GM18873 (cell line): ENCODE data around the gene TLNRD1.
A peak's percentile ranks its signal among the peaks of the same experiment; 100 is the strongest.

Experiments used
- ATAC-seq: cut with Tn5 transposase; IDR thresholded peaks from one replicate; pipeline ENCODE4 v1.9.1; 2021; ENCODE audit warnings: mild to moderate bottlenecking, moderate library complexity, moderate number of reproducible peaks; ENCODE audit not compliant: unreplicated experiment, low FRiP score

The TLNRD1 gene

DNA sequence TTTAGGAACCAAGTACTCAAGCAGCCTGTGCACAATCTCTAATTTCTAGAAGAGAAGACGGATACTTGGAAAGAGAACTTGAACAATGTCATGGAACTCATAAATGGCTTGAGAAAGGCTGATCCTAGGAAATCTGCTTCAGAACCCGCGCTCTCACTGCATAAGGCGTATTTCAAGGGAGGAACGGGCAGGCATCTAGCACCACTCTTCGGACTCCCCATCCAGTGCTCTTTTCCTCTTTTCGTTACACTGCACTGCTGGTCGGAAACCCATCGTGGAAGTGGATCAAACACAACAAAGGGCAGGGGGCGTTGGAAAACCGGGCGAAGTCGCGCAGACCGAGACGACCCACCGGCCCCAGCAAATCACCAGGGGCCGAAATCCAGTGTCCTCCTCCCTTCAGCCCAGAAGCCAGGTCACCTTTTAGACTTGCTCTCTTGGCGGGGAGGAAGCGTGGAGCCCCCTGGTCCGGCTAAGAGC lies 539 bp upstream of the TLNRD1 start:
- no peak for ATAC-seq

DNA sequence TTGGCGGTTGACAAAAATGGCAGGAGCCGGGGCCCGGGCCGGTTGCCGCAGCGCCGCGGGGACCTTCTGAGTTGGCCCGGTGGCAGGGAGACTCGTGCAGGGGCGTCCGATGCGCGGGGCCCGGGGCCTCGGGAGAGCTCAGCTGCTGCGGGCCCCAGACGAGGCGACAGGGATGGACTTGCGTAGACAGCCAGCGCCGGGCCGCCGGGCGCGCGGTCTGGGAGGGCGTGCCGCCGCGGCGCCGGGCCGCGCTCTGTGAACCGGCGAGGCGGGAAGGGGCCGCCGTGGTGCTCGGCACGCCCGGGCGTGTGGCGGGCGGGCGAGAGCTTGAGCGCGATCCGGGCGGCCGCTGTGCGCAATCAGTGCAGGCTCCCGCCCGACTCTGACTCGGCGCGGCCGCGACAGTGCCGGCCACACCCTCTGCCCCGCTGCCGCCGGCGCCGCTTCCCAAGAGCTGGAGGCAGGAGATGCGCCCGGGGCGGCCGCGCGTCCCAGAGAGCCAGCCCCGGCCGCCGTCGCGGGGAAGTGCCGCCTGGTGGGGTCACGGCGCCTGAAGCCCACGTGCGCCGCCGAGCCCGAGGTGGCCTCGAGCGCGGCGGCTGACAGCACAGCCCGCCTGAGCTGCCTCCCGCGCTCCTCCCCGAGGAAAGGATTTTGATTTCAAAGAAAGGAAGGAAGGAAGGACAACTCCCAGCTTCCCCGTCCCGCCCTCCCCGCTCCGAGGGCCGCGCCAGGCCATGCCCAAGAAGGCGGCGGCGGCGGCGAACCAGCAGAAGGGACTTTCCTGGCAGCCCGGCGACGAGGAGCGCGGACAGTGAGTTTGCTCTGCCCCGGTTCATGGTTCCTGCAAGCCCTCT lies 657 bp downstream of the TLNRD1 start:
- peak; percentile 25 for ATAC-seq

DNA sequence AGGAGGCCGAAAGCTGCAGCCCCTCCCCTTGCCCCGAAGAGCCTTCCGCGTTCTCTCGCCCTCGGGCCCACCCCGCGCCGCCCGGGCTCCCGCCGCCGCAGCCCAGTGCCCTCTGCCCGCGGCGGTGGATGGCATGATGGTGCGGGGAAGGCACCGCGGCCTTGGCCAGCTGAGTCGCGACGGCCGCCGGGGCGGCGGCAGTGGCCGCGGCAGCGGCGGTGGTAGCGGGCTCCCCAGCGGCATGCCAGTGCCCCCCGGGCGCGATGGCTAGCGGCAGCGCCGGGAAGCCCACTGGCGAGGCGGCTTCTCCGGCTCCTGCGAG lies 1.2 kb downstream of the TLNRD1 start:
- ATAC-seq: no peak

DNA sequence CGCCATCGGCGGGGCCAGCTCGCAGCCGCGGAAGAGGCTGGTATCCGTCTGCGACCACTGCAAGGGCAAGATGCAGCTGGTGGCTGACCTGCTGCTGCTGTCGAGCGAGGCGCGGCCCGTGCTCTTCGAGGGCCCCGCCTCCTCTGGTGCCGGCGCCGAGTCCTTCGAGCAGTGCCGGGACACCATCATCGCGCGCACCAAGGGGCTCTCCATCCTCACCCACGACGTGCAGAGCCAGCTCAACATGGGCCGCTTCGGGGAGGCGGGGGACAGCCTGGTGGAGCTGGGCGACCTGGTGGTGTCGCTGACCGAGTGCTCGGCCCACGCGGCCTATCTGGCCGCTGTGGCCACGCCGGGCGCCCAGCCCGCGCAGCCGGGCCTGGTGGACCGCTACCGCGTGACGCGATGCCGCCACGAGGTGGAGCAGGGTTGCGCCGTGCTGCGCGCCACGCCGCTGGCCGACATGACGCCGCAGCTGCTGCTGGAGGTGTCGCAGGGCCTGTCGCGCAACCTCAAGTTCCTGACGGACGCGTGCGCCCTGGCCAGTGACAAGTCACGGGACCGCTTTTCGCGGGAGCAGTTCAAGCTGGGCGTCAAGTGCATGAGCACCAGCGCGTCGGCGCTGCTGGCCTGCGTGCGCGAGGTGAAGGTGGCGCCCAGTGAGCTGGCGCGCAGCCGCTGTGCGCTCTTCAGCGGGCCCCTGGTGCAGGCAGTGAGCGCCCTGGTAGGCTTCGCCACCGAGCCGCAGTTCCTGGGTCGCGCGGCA lies 1.8 kb downstream of the TLNRD1 start:
- no peak for ATAC-seq

DNA sequence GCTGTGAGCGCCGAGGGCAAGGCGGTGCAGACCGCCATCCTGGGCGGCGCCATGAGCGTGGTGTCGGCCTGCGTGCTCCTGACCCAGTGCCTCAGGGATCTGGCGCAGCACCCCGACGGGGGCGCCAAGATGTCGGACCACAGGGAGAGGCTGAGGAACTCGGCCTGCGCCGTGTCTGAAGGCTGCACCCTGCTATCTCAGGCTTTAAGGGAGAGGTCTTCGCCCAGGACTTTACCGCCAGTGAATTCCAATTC lies 2.3 kb downstream of the TLNRD1 start:
- ATAC-seq: no peak

DNA sequence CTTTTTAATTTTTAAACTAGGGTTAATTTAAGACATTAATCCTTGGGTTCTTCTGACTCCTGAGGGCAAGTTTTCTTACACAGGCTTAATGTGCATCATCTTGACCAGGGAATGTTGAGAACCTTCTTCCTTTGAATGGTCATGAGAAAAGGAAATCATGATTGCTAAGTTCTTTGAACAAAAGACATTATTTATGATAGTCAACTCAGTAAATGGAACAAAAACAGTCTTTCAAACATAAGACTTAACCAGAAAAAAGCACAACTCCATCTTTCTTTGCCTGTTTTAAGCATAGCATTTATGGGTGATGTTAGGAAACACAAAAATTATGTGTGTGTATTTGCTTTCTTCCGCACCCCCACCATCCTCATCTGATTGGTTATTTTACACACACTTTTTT lies 5.4 kb downstream of the TLNRD1 start:
- ATAC-seq: no peak

DNA sequence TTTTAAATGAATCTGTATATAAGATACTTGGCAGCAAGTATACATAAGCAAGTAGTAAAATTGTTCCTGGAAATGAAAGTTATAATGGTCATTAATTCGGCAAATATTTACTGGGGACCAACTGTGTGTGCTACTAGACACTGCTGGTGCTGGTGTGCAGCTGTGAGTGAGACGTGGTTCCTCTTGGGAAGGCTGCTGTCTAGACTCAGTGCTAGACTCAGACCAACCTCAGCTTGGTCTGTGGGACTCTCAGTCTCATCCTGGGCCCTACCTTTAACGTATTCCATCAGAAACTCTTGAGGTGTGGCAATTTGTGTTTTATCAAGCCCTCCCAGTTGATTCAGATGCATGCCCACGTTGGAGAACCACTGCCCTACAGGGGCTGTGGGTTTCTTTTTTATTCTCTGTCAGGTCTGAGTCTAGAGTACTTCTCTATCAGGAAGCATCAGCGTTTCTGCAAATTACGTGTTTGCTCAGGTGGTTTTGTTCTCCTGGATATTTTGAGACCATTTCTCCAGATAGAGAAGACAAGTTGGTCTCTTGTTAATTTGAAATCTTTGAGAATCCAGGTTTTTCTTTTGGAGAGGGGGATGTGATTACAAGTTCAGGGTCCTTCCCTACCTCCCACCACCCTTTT lies 6.8 kb downstream of the TLNRD1 start:
- no peak for ATAC-seq

DNA sequence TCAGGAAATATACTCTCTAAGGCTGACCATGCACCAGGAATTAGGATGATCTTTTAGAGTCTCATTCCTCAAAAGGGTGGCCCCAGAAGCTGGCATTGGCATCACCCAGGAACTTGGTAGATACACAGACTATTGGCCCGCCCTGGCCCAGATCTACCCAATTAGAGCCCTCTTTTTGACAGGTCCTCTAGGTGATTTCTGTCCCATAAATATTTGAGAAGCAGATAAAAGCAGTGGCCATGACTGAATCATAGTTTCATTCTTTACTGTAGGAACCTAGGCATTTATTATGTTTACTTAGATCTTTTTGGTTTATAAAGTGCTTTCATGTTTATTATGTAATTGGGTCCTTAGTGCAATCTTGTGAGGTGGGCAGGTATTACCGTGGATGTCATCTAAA lies 7.6 kb downstream of the TLNRD1 start:
- ATAC-seq: no peak

DNA sequence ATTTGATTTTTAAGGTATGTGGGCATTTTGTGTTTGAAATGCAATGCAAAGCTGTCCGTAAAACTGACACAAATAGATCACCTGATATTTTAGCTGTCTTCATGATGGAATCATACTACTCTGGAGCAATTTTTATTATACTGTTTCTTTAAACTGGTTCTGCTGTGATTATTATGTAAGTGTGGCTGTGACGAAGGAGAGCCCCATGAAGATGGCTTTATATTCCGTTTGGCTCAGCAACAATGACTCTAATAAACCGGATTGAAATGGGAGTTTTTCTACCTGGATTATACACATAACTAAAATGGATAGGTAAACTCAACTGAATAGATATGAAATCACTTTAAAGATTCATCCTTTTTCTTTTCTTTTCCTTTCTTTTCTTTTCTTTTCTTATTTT lies 9.4 kb downstream of the TLNRD1 start:
- ATAC-seq: no peak

DNA sequence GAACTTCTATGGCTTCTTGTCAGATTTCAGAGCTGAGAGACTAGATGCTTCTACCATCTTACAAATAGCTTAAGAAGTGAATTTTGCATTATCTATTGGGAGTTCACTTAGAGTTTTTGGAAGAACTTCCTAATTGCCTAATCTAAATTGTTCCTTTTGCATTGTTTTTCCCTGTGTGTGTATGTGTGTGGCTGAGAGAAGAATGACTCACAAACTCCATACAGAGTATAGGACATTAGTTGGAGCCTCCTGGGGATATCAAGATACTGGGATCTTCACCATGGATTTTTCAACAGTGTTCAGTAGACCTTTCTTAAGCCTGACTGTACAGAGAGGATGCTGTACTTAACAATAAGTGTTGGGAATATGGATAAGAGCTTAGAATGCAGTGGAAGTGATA lies 10.9 kb downstream of the TLNRD1 start:
- ATAC-seq: no peak

DNA sequence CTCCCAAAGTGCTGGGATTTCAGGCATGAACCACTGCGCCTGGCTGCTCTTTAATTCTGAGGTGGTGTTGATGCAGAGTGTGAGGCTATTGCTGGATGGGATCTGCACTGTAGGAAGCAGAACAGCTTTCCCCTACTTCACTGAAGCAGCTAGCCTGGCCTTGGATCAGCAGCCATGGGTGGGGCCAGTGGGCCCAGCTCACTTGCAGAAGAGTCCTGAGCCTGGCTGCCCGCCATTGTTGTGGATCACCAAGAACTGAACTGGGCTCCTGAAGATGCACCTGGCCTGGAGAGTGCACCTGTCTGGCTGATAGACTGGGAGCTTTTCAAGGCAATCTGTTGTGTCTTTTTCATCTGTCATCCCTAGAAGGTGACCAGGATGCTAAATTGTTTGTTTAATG lies 11.9 kb downstream of the TLNRD1 start:
- ATAC-seq: no peak

DNA sequence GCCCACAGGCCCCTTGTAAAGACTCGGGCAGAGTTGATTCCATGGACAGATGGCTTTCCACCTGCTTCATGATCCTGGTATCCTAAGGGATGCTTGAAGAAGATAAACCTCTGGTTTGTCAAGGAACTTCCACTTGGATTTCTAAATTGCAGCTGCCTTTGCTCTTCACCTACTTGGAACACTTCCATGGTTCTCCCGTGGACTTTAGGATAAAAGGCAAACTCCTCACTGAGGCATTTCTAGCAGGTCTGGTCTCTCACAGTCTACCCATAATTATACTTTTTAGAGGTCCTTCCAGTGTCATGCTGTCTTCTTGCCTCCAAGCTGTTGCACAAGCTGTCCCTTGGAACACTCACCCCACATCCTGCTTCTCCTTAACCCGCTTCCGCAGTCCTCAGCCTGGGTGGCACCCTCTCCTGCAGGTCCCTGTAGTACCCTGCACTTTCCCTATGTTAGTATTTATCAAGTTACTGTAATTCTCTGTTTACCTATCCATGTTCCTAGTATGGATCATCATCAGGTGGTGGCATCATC lies 12.7 kb downstream of the TLNRD1 start:
- no peak for ATAC-seq

DNA sequence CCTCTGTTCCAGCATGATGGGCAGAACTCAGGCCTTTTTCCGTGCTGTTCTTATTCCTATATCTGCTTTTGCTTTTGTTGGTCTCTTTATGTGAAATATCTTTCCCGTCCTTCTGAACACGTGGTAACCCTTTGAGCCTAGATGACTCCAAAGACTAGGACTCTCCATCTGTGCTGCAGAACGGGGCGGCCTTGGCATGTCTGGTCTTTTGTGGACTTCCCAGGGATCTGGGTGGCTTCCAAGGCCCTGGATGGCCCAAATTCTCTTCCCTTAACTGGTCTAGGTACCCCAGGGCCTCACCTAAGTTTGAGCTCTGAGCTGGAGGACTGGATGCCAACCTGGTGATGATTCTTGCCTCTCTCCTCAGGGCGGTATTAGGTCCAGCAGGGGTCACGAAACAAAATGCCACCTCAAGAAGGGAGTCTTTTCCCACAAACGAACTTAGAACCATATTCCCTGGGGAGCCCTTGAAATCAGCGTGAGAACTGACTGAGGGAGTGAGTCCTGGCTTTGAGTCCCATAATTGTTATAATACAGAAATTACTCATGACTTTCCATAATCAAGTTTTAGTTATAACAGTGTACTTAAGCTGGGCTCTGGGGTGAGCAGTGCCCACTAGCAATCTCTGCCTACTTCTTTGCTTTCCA lies 13.8 kb downstream of the TLNRD1 start:
- no peak for ATAC-seq

DNA sequence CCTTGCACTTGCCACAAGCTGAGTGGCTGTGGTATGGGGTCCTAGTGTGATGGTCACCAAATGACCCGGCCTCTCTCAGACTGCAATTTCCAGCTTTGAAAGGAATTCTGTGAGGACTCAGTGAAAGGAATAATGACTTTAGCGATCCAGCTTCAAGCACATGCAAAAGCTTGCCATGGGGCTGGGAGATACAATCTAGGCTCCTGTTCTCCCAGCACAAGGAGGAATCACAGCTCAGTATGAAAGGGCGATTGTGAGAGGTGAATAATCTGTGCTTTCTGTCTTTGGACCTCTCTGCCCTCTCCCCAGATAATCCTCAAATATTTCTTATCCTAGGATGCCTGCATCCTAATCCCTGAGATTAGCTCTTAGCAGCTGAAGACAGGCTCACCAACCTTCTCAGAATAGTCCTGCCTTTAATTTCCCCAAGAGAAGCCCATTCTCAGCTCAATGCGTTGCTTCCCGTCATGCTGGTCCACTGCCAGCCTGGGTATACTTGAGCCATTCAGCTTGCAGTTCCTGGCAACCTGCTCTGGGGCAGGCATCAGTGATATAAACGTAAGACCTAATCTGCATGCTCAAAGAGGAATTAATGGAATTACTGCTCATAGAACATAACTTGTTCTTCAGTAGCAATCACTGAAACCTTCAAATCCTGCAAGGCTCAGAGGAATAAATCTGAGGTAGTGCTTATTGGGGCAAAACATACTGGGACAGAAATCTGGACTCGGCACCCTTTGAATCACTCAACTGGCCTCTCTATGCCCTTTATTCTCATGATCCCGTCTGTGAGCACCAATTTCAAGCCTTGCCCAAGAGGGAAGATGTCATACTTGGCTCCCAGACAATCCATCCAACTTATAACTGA lies 15.1 kb downstream of the TLNRD1 start:
- ATAC-seq: no peak

DNA sequence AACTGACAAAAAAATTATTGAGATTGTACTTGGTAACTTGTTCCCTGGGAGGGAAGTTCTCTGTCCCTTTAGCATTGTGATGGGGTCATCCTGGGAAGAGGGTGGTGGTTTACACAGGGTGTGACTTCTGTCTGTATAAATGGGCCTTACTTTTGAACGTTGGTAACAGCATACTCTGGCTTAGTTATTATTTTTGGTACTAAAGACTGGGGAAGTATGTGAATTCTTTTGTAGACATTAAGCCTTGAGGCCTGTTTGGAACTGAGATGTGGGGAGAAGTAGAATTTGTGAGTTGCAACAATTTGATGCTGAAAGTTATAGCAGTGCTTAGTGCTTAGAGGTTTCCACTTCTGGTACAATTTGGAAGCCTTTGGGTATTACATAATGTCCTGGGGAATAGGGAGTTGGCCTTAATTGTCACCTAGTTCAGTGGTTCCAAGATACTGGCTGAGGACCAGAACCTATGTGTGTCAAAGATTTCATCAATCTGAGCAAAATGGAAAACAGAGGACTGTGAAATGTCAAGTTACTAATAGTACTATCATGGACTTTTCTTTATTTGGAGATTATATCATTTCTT lies 15.9 kb downstream of the TLNRD1 start:
- no peak for ATAC-seq

DNA sequence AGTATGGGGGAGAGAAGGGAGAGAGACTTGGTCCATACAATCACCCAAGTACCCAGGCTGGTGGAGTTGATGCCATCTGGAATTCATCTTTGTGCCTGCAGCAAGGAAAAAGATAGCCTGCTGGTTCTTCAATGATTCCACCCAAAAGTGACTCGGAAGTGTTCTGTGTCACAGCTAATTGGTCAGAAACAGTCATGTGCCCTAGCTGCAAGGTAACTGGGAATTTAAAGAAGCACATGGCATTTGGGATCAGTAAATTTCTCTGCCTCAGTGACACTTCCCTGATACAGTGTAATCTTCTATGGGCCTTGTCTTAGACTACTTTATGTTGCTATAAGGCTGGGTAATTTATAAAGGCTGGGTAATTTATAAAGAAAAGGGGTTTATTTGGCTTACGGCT lies 17.5 kb downstream of the TLNRD1 start:
- no peak for ATAC-seq

DNA sequence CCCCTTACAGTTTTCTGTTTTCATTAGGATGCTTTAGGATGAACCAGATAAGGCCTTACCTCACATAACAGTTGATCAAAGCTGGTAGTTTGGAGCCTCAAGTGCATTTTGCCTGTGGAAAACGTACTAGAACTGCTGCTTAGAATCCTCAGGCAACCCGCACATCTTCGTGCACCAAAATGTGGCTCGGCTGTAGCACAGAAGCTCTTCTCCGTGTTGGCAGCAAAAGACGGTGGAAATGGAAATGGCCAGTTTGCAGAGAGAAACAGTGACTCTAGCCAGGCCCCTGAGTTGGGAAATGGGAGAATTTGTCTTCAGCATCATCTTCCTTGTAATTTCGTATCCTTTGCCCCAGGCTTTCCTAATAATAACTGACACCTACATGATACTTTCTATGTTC lies 20.6 kb downstream of the TLNRD1 start:
- ATAC-seq: no peak

DNA sequence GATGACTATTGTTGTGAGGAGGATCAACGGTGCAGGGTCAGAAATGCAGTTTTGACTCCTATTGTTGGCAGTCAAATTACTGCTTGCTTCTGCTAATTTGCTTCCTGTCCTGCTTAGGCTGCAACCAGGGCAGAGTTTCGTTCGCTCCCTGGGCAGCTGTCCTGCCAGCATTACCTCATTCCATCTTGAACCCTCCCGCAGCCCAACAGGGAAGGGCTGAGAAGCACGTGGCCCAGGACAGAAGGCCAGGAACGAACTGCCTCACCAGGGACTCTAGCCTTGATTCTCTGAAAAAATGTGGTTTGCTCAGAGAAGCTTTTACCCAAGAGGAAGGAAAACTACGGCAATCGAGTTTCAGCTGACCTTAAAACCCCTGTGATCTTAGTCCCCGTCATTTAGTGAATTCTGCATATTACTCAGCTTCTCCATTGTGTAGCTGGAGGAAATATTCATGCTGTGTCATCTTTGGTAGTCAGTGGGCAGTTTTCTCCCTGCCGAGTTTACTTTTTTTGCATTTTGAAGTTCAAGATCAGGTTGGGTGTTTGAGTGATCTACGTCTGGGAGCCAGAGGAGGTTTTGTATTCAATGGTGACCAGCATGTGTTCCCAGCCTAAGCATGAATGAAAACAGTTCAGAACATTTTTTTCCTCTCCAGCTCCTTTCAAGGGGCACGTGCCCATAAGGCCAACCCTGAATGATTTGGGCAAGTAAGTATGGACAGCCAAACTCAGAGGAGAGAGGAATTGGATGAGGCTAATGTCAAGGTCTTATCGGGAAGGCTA lies 23.0 kb downstream of the TLNRD1 start:
- ATAC-seq: peak; percentile 90
